Measurements from ENCODE around the gene ANK3.

ANK3 gene

GRCh38 chr10:60334991-60335390, 54.7 kb downstream of the ANK3 start:
- H2AFZ ChIP-seq (ENCODE audit: low read depth, low read length) = no peak overlapping the region
- no peak overlapping the region for H4K8ac ChIP-seq (ENCODE audit: low read length)
- H3K9ac ChIP-seq (ENCODE audit: low read length) = no peak overlapping the region
- no peak overlapping the region for H2BK12ac ChIP-seq (ENCODE audit: low read length in 2 of 2)
- no peak overlapping the region for H2AK5ac ChIP-seq (ENCODE audit: low read length, severe bottlenecking)
- H3K18ac ChIP-seq (ENCODE audit: low read depth in 1 of 2, low read length in 2 of 2) = no peak overlapping the region
- H2BK5ac ChIP-seq (ENCODE audit: low read depth, low read length, poor library complexity, severe bottlenecking) = no peak overlapping the region
- H3K14ac ChIP-seq (ENCODE audit: low read length in 2 of 2) = no peak overlapping the region
- H2BK120ac ChIP-seq (ENCODE audit: low read depth, low read length) = no peak overlapping the region
- no peak overlapping the region for H4K91ac ChIP-seq (ENCODE audit: low read length)
- H3K27ac ChIP-seq (ENCODE audit: low read length, poor library complexity, severe bottlenecking) = no peak overlapping the region
- DNase-seq = no peak
- 100% methylated on average over 2 of the region's 4 CpGs for WGBS
- peaks cover 2% of the 10 kb centered on the region for H3K4me1 ChIP-seq (ENCODE audit: control insufficient read depth, insufficient read depth, low read depth, low read length)
- no peak overlapping the region for H3K4ac ChIP-seq (ENCODE audit: low read depth in 1 of 2, low read length in 2 of 2)
- H3K4me2 ChIP-seq (ENCODE audit: low read length, poor library complexity, severe bottlenecking) = no peak overlapping the region
- no peaks in the 10 kb centered on the region for H3K27me3 ChIP-seq (ENCODE audit: control insufficient read depth in 1 of 2, insufficient read depth in 1 of 2, low read length in 2 of 2)
- no peaks in the 10 kb centered on the region for H3K9me3 ChIP-seq (ENCODE audit: control insufficient read depth, low read length)
- H3K79me1 ChIP-seq (replicated peaks; ENCODE audit: low read length, poor library complexity, severe bottlenecking) = peaks cover 1% of the 10 kb centered on the region
- no peak overlapping the region for H3K23ac ChIP-seq (ENCODE audit: low read length in 2 of 2)
- H3K4me3 ChIP-seq (ENCODE audit: insufficient read depth in 1 of 2, low read depth in 1 of 2, low read length in 2 of 2) = no peak overlapping the region
- H2BK15ac ChIP-seq (ENCODE audit: low read depth, poor library complexity, severe bottlenecking) = no peak overlapping the region
- H3K36me3 ChIP-seq (ENCODE audit: control insufficient read depth in 1 of 2, insufficient read depth in 2 of 2, low read depth in 1 of 2, low read length in 2 of 2) = no peaks in the 10 kb centered on the region

GRCh38 chr10:60332371-60332770, 57.3 kb downstream of the ANK3 start:
- Histone ChIP-seq H3K79me1 (replicated peaks; ENCODE audit: low read length, poor library complexity, severe bottlenecking) (peaks cover 1% of the 10 kb centered on the region), H3K18ac (ENCODE audit: low read depth in 1 of 2, low read length in 2 of 2) (no peak overlapping the region), H3K4me2 (ENCODE audit: low read length, poor library complexity, severe bottlenecking) (no peak overlapping the region), H2AK5ac (ENCODE audit: low read length, severe bottlenecking) (no peak overlapping the region), H3K27ac (ENCODE audit: low read length, poor library complexity, severe bottlenecking) (no peak overlapping the region), H3K14ac (ENCODE audit: low read length in 2 of 2) (no peak overlapping the region), H2BK15ac (ENCODE audit: low read depth, poor library complexity, severe bottlenecking) (no peak overlapping the region), H3K9me3 (ENCODE audit: control insufficient read depth, low read length) (no peaks in the 10 kb centered on the region), H2BK120ac (ENCODE audit: low read depth, low read length) (no peak overlapping the region), H3K9ac (ENCODE audit: low read length) (no peak overlapping the region), H3K4me3 (ENCODE audit: insufficient read depth in 1 of 2, low read depth in 1 of 2, low read length in 2 of 2) (no peak overlapping the region), H3K23ac (ENCODE audit: low read length in 2 of 2) (no peak overlapping the region), H4K8ac (ENCODE audit: low read length) (no peak overlapping the region), H3K4ac (ENCODE audit: low read depth in 1 of 2, low read length in 2 of 2) (no peak overlapping the region), H4K91ac (ENCODE audit: low read length) (no peak overlapping the region), H3K27me3 (ENCODE audit: control insufficient read depth in 1 of 2, insufficient read depth in 1 of 2, low read length in 2 of 2) (no peaks in the 10 kb centered on the region), H3K4me1 (ENCODE audit: control insufficient read depth, insufficient read depth, low read depth, low read length) (peaks cover 2% of the 10 kb centered on the region), H2BK5ac (ENCODE audit: low read depth, low read length, poor library complexity, severe bottlenecking) (no peak overlapping the region), H2BK12ac (ENCODE audit: low read length in 2 of 2) (no peak overlapping the region), H3K36me3 (ENCODE audit: control insufficient read depth in 1 of 2, insufficient read depth in 2 of 2, low read depth in 1 of 2, low read length in 2 of 2) (no peaks in the 10 kb centered on the region), H2AFZ (ENCODE audit: low read depth, low read length) (no peak overlapping the region)
- no peak for DNase-seq
- WGBS = 94% methylated on average over 2 of the region's 2 CpGs

GRCh38 chr10:60331886-60332285, 57.8 kb downstream of the ANK3 start:
- Histone ChIP-seq H3K4me3 (ENCODE audit: insufficient read depth in 1 of 2, low read depth in 1 of 2, low read length in 2 of 2) (no peak overlapping the region), H3K23ac (ENCODE audit: low read length in 2 of 2) (no peak overlapping the region), H3K27ac (ENCODE audit: low read length, poor library complexity, severe bottlenecking) (no peak overlapping the region), H3K14ac (ENCODE audit: low read length in 2 of 2) (no peak overlapping the region), H3K9me3 (ENCODE audit: control insufficient read depth, low read length) (no peaks in the 10 kb centered on the region), H2BK5ac (ENCODE audit: low read depth, low read length, poor library complexity, severe bottlenecking) (no peak overlapping the region), H3K4ac (ENCODE audit: low read depth in 1 of 2, low read length in 2 of 2) (no peak overlapping the region), H3K79me1 (replicated peaks; ENCODE audit: low read length, poor library complexity, severe bottlenecking) (peaks cover 1% of the 10 kb centered on the region), H3K4me2 (ENCODE audit: low read length, poor library complexity, severe bottlenecking) (no peak overlapping the region), H2AK5ac (ENCODE audit: low read length, severe bottlenecking) (no peak overlapping the region), H3K9ac (ENCODE audit: low read length) (no peak overlapping the region), H3K4me1 (ENCODE audit: control insufficient read depth, insufficient read depth, low read depth, low read length) (peaks cover 2% of the 10 kb centered on the region), H2BK15ac (ENCODE audit: low read depth, poor library complexity, severe bottlenecking) (no peak overlapping the region), H3K18ac (ENCODE audit: low read depth in 1 of 2, low read length in 2 of 2) (no peak overlapping the region), H3K36me3 (ENCODE audit: control insufficient read depth in 1 of 2, insufficient read depth in 2 of 2, low read depth in 1 of 2, low read length in 2 of 2) (no peaks in the 10 kb centered on the region), H2BK120ac (ENCODE audit: low read depth, low read length) (no peak overlapping the region), H3K27me3 (ENCODE audit: control insufficient read depth in 1 of 2, insufficient read depth in 1 of 2, low read length in 2 of 2) (no peaks in the 10 kb centered on the region), H4K8ac (ENCODE audit: low read length) (no peak overlapping the region), H2AFZ (ENCODE audit: low read depth, low read length) (no peak overlapping the region), H2BK12ac (ENCODE audit: low read length in 2 of 2) (no peak overlapping the region), H4K91ac (ENCODE audit: low read length) (no peak overlapping the region)
- WGBS = 88% methylated on average over 2 of the region's 3 CpGs
- DNase-seq = no peak

- Histone ChIP-seq H3K4me2 (ENCODE audit: low read length, poor library complexity, severe bottlenecking) (no peak overlapping the region), H3K4ac (ENCODE audit: low read depth in 1 of 2, low read length in 2 of 2) (no peak overlapping the region), H3K4me1 (ENCODE audit: control insufficient read depth, insufficient read depth, low read depth, low read length) (no peaks in the 10 kb centered on the region), H3K27ac (ENCODE audit: low read length, poor library complexity, severe bottlenecking) (no peak overlapping the region), H2AFZ (ENCODE audit: low read depth, low read length) (no peak overlapping the region), H3K23ac (ENCODE audit: low read length in 2 of 2) (no peak overlapping the region), H3K36me3 (ENCODE audit: control insufficient read depth in 1 of 2, insufficient read depth in 2 of 2, low read depth in 1 of 2, low read length in 2 of 2) (no peaks in the 10 kb centered on the region), H3K9ac (ENCODE audit: low read length) (no peak overlapping the region), H2BK120ac (ENCODE audit: low read depth, low read length) (no peak overlapping the region), H3K18ac (ENCODE audit: low read depth in 1 of 2, low read length in 2 of 2) (no peak overlapping the region), H3K27me3 (ENCODE audit: control insufficient read depth in 1 of 2, insufficient read depth in 1 of 2, low read length in 2 of 2) (no peaks in the 10 kb centered on the region), H3K4me3 (ENCODE audit: insufficient read depth in 1 of 2, low read depth in 1 of 2, low read length in 2 of 2) (no peak overlapping the region), H3K9me3 (ENCODE audit: control insufficient read depth, low read length) (no peaks in the 10 kb centered on the region), H3K79me1 (replicated peaks; ENCODE audit: low read length, poor library complexity, severe bottlenecking) (peaks cover 7% of the 10 kb centered on the region), H2BK5ac (ENCODE audit: low read depth, low read length, poor library complexity, severe bottlenecking) (no peak overlapping the region), H4K91ac (ENCODE audit: low read length) (no peak overlapping the region), H2AK5ac (ENCODE audit: low read length, severe bottlenecking) (no peak overlapping the region), H2BK15ac (ENCODE audit: low read depth, poor library complexity, severe bottlenecking) (no peak overlapping the region), H4K8ac (ENCODE audit: low read length) (no peak overlapping the region), H2BK12ac (ENCODE audit: low read length in 2 of 2) (no peak overlapping the region), H3K14ac (ENCODE audit: low read length in 2 of 2) (no peak overlapping the region)
- WGBS = 15% methylated on average over 2 of the region's 2 CpGs
- peak; percentile 56 for DNase-seq
These were observed 66.5 kb downstream of the ANK3 start for GRCh38 chr10:60323162-60323561.

Measured in mesenchymal stem cell (in vitro differentiated cells and primary cell).